NCI-H1105 treated with DMSO at 0.1 percent for 48 hours (cell line): ENCODE results near the gene IFT81.
"Not testable (repeated sequence)": the region's sequence is repeated elsewhere in the genome, so short reads cannot be mapped to it uniquely, and the experiment has no call there.

Experiments
- DNase-seq: peaks from one replicate; lab custom pipeline; 2025; lab: John Stamatoyannopoulos, UW

IFT81 gene

GRCh38 chr12:110246636-110247339 lies 122.6 kb downstream of the IFT81 start:
- DNase-seq = no peak

DNA sequence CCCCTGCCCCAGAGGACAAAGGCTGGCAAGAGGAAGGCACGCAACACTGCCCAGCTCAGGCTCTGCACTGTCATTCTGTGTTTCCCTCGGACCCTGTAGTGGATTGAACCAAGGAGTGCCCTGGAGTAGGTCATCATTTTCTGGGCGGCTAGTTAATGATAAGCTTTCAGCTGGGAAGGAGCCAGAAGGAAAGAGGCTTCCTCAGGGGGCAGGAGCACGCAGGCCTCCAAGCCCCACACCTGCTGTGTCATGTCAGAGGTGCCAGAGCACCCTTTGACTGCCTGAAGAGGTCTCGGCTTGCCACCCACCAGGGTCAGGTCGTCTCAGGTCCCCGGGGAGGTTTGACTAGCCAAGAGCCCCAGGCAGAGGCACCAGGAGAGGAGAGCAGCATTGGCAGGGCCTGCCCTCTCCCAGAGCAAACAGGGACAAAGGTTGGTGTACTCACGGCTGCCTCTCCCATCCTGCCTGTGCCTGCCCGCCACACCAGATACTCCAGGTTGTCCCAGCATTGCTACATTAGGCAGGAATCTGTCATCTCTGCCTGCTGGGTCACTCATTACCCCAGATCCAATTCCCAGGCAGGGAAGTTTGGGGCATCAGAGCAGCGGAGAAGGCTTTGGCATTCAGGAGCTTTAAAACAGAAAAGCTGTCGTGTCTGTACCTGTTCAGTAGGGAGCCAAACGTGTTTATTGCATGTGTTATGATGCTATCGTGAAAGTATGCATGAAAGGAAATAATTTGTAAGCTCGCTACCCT lies 123.4 kb downstream of the IFT81 start:
- no peak for DNase-seq

GRCh38 chr12:110248096-110248447 lies 123.9 kb downstream of the IFT81 start:
- no peak for DNase-seq

DNA sequence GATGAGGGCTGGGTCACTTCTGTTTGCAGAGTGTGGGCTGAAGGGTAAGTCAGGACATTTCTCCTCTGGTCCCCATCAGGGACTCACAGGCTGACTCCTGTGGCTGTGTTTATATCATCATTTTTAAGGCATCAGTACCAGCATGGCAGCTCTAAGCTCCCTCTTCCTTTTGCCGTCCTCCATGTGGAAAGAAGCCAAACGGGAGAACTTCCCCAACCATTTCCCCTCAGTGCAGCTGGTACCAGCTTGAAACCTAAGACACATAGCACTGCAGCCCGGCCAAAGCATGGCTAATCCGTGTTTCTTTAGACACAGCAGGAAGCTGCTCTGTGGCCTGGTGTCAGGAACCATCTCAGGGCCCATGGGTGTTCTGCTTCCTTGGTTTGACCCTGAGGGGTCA lies 124.9 kb downstream of the IFT81 start:
- no peak for DNase-seq

DNA sequence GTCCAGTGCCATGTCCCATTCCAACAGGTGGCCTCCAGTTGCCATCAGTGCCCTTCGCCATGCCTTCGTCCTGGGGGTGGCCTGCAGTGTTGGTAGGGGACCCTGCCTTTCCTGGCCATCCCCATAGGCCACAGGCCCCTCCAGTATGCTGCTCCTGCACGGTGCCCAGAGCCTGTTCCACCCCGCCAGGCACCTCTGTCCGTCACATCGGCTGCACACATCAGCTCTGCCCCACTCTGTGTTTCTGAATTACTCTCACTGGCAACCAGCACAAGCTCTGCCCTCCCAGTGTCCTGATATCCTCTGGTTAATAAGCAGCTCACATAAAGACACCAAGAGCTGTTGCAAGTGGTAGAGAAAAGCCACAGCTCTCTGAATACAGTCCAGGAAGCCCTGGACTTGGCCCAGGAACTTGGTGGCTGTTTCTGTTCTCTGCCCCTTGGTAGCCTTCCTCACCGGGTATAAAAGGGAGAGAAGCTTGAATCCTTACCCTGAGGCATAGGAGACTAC lies 125.6 kb downstream of the IFT81 start:
- DNase-seq = no peak

DNA sequence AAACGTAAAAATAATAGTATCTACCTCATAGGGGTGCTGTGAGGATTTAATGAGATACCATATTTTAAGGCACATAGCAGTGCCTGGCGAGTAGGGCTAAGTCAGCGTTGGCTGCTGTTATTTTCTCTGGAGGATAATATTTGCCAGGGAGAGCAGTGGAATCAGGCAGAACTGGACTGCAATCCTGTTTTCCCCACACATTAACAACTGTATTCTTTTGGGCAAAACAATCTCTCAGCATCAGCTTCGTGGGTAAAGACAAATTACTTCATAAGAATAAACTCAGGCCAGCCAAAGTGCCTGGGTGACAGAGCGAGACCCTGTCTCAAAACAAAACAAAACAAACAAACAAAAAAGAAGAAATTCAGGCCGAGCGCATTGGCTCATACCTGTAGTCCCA lies 127.2 kb downstream of the IFT81 start:
- DNase-seq = no peak

DNA sequence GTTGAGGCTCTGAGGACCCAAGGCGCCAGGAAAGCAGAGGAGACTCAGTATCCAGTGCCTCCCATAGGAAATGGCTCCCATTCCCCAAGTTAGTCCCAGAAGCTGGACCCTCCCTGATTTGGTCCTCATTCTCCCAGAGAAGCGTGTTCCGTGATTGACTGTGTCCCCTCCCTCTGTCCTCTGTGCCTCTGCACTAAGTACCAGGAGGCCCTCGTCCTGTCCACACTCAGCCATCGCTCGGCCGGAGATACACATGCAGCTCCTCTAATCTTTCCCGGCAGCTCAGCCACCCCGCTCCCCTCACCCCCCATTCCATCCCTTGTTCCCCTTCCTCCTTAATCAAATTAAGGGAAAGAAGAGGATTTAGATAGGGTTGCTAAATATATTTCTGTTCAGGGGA lies 128.6 kb downstream of the IFT81 start:
- no peak for DNase-seq

- no peak for DNase-seq
Observed at GRCh38 chr12:110253176-110253575, 129.0 kb downstream of the IFT81 start.

DNA sequence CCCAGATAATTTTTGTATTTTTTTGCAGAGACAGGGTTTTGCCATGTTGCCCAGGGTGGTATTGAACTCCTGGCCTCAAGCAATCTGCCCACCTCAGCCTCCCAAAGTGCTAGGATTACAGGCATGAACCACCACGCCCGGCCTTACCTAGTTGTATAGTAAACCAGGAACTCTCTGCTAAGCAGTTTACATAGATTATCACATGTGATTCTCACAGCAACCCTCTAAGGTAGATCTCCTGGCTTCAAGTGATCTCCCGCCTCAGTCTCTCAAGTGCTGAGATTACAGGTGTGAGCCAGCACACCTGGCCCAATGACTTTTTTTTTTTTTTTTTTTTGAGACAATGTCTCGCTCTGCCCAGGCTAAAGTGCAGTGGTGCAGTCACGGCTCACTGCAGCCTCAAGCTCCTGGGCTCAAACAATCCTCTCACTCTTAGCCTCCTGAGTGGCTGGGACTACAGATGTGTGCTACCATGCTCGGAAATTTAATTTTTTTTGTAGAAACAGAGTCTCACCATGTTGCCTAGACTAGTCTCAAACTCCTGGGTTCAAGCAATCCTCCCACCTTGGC lies 130.9 kb downstream of the IFT81 start:
- no peak for DNase-seq

DNA sequence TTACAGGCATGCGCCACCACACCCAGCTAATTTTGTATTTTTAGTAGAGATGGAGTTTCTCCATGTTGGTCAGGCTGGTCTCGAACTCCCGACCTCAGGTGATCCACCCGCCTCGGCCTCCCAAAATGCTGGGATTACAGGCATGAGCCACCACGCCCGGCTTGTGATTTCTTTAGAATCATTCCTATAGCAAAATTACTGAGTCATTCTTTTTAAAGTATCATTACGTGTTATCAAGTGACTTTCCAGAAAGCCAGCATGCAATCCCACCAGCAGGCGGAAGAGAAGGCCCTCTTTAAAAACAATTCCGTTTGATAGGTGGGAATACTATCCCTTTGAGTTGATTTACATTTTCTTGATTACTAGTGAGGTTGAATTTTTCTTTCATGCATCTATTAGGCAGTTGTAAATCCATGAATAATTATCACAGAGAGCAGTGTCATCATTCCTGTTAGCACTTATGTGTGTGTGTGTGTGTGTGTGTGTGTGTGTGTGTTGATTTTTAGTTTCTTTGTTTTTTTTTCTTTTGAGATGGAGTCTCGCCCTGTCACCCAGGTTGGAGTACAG lies 131.8 kb downstream of the IFT81 start:
- DNase-seq = not testable (repeated sequence)

GRCh38 chr12:110256780-110257431 lies 132.7 kb downstream of the IFT81 start:
- no peak for DNase-seq

DNA sequence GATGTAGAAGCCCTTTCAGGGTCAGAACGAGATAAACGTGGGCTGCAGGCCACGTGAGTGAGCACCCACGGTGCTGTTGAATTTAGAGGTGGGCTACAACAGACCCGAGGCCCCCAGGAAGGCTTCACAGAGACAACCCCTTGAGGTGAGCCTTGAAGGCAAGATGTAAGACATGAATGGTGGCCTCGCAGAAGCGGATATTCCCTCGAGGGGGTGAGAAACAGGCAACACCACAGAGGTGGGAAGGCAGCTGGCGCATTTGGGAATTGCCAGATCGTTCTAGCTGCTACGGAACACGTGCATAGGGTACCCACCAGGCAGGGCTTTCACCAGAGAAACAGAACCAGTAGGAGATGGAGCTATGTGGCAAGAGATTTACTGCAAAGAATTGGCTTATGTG lies 134.3 kb downstream of the IFT81 start:
- DNase-seq = no peak

GRCh38 chr12:110262442-110263388 lies 138.6 kb downstream of the IFT81 start:
- DNase-seq = no peak

- peak; percentile 57 for DNase-seq
Observed at GRCh38 chr12:110266381-110266960, 142.3 kb downstream of the IFT81 start.

- peak; percentile 87 for DNase-seq
Observed at GRCh38 chr12:110266980-110267620, 142.9 kb downstream of the IFT81 start.
